ENCODE measurements around the gene TLR6. TPM values are rescaled to one million over a fixed set of nuclear protein-coding genes. Genes with fewer than 3 reads are reported as not detected.

The TLR6 gene
- total RNA-seq, 1 experiment from 2014 or later, result 0.11 TPM

- TF ChIP-seq AFF4 (CRISPR knock-in tag; IDR thresholded peaks at IDR 0.05; ENCODE audit: borderline replicate concordance), result no peak
- TF ChIP-seq AR (CRISPR knock-in tag; IDR thresholded peaks at IDR 0.05), result no peak
Measured at GRCh38 chr4:38823766-38824165, 32.9 kb downstream of the TLR6 start (continued).

GRCh38 chr4:38822748-38823303 is 33.8 kb downstream of the TLR6 start:
- H3K9me3 Mint-ChIP-seq, result peaks cover 32% of the 10 kb centered on the region
- no peaks in the 10 kb centered on the region for H3K4me1 Mint-ChIP-seq
- no peak overlapping the region for H3K27ac Mint-ChIP-seq
- no peak for TF ChIP-seq ATF2 (CRISPR knock-in tag; IDR thresholded peaks at IDR 0.05; ENCODE audit: borderline replicate concordance, low read depth)
- no peak for TF ChIP-seq TEAD4 (CRISPR knock-in tag; IDR thresholded peaks at IDR 0.05)
- TF ChIP-seq TCF7 (CRISPR knock-in tag; IDR thresholded peaks at IDR 0.05; ENCODE audit: low read depth), result no peak
- no peak for TF ChIP-seq ATF6 (CRISPR knock-in tag; IDR thresholded peaks at IDR 0.05)
- no peak for TF ChIP-seq MAX (CRISPR knock-in tag; IDR thresholded peaks at IDR 0.05)
- TF ChIP-seq ZNF121 (CRISPR knock-in tag; IDR thresholded peaks at IDR 0.05), result no peak
- no peak for TF ChIP-seq GRHL2 (CRISPR knock-in tag; IDR thresholded peaks at IDR 0.05; ENCODE audit: insufficient replicate concordance, severe bottlenecking)
- TF ChIP-seq ETV6 (CRISPR knock-in tag; IDR thresholded peaks at IDR 0.05), result no peak
- TF ChIP-seq NR2C2 (CRISPR knock-in tag; IDR thresholded peaks at IDR 0.05), result no peak
- ChIA-PET CTCF (interaction anchor here (0.6 kb wide), 1 partner anchor 61 kb away, joined by 3 read pairs; no protein-coding TSS in a partner anchor), POLR2A (no interaction called here)
- peaks cover 2% of the 10 kb centered on the region; the same call in 1 of the 2 replicates for H3K27me3 Mint-ChIP-seq (ENCODE audit: low read depth)
- DNase-seq (ENCODE audit: low spot score) (no peak), ATAC-seq (no peak)
- H3K36me3 Mint-ChIP-seq, result peaks cover 7% of the 10 kb centered on the region
- H3K4me3 Mint-ChIP-seq, result no peak overlapping the region

- no peak for DNase-seq (ENCODE audit: low spot score)
- no peak for ATAC-seq
- H3K27me3 Mint-ChIP-seq (ENCODE audit: low read depth), result peaks cover 2% of the 10 kb centered on the region; the same call in 1 of the 2 replicates
- POLR2A ChIA-PET, result no interaction called here
- peaks cover 7% of the 10 kb centered on the region for H3K36me3 Mint-ChIP-seq
- no peak overlapping the region for H3K4me3 Mint-ChIP-seq
- no peaks in the 10 kb centered on the region for H3K4me1 Mint-ChIP-seq
- CTCF ChIA-PET, result no interaction called here
- peaks cover 32% of the 10 kb centered on the region for H3K9me3 Mint-ChIP-seq
- H3K27ac Mint-ChIP-seq, result no peak overlapping the region
- TF ChIP-seq KAT7 (CRISPR knock-in tag; IDR thresholded peaks at IDR 0.05; ENCODE audit: borderline replicate concordance) (no peak), ZNF219 (CRISPR knock-in tag; IDR thresholded peaks at IDR 0.05; ENCODE audit: borderline replicate concordance) (no peak), USF1 (CRISPR knock-in tag; IDR thresholded peaks at IDR 0.05) (no peak), STAT6 (CRISPR knock-in tag; conservative IDR thresholded peaks at IDR 0.05; ENCODE audit: low read depth) (no peak), MXD4 (CRISPR knock-in tag; IDR thresholded peaks at IDR 0.05; ENCODE audit: borderline replicate concordance) (no peak), IRF1 (CRISPR knock-in tag; IDR thresholded peaks at IDR 0.05) (no peak), SOX15 (CRISPR knock-in tag; IDR thresholded peaks at IDR 0.05) (no peak), NFE2L1 (CRISPR knock-in tag; IDR thresholded peaks at IDR 0.05) (no peak)
Measured at GRCh38 chr4:38821739-38822138, 34.9 kb downstream of the TLR6 start.
